HepG2 (cell line): ENCODE data around the gene MCRIP2. TPM values are rescaled to one million over a fixed set of nuclear protein-coding genes. Genes with fewer than 3 reads are reported as not detected.

Experiments used
- ATAC-seq: fragments of 200-7000 bp; cut with Tn5 transposase; 3 replicates; pipeline ENCODE4 v1.9.1; 2020; ENCODE audit warnings: mild to moderate bottlenecking, moderate library complexity
- BruUV-seq: library from RNA; stranded (reverse); fragments of 400-500 nt; replicated peaks from 2 replicates; lab custom pipeline; 2021; lab: Mats Ljungman, UMichigan
- CTCF ChIA-PET: fragments of 300-600 bp; formaldehyde crosslinking; extraction: SDS; loops from one replicate; lab custom pipeline; 2021; ENCODE audit warnings: low total read pairs, inconsistent platforms, low intra/inter-chr PET ratio; lab: Yijun Ruan, JAX
- POLR2A ChIA-PET: fragments of 350-600 bp; sonication (Branson Sonifier 250); formaldehyde crosslinking; loops from one replicate; lab custom pipeline; 2020; ENCODE audit warnings: antibody characterized with exemption, inconsistent platforms; lab: Yijun Ruan, JAX
- DNase-seq: peaks from one replicate; pipeline ENCODE4 v3.0.0-alpha.2; 2015; ENCODE audit warnings: low spot score
- FAIRE-seq: peaks from 3 replicates; lab custom pipeline; 2011; peaks lifted over from hg19 to GRCh38; lab: Jason Lieb, UNC
- H2AFZ ChIP-seq: one replicate; pipeline ENCODE4 v1.6.1; 2011; ENCODE audit warnings: low read length, inconsistent platforms
- H3K27ac ChIP-seq: fragments of 300-600 bp; 3 replicates; pipeline ENCODE4 v1.8.0; 2011; ENCODE audit warnings: mixed run types, mild to moderate bottlenecking, mixed read lengths, low read length, inconsistent platforms; ENCODE audit not compliant: insufficient read depth; ENCODE audit errors: extremely low read length
- H3K27me3 ChIP-seq, 2 experiments: fragments of 200-600 bp in 1 of 2; 2 replicates in 1 of 2; 3 replicates in 1 of 2; pipeline versions ENCODE4 v1.6.0 to v1.8.0; 2011; ENCODE audit warnings: low read length in 2 of 2, mild to moderate bottlenecking in 2 of 2, moderate library complexity in 2 of 2, inconsistent platforms in 1 of 2; ENCODE audit not compliant: insufficient read depth in 2 of 2, control insufficient read depth in 1 of 2
- H3K36me3 ChIP-seq, 2 experiments: fragments of 200-600 bp in 1 of 2; replicated peaks in 1 of 2; 2 replicates in 1 of 2; 3 replicates in 1 of 2; pipeline versions ENCODE4 v1.5.1 to v1.8.0; 2011; ENCODE audit warnings: low read length in 2 of 2, inconsistent platforms in 1 of 2; ENCODE audit not compliant: insufficient read depth in 2 of 2, control insufficient read depth in 1 of 2
- H3K4me1 ChIP-seq: 2 replicates; pipeline ENCODE4 v1.5.1; 2012; ENCODE audit warnings: low read length, inconsistent platforms; ENCODE audit not compliant: insufficient read depth
- H3K4me2 ChIP-seq: 2 replicates; pipeline ENCODE4 v1.6.0; 2011; ENCODE audit warnings: low read depth, low read length, inconsistent platforms
- H3K4me3 ChIP-seq, 3 experiments: fragments of 200-600 bp in 1 of 3; sonication (generic), shearing (Covaris generic) in 1 of 3; replicated peaks in 1 of 3; 2 replicates each; pipeline ENCODE4 v1.5.1; 2011 to 2016; ENCODE audit warnings: low read length in 3 of 3, inconsistent platforms in 2 of 3, low read depth in 2 of 3, mild to moderate bottlenecking in 2 of 3, control low read depth in 1 of 3, mixed read lengths in 1 of 3; ENCODE audit not compliant: insufficient read depth in 1 of 3
- H3K79me2 ChIP-seq: one replicate; pipeline ENCODE4 v1.6.1; 2011; ENCODE audit warnings: low read length, inconsistent platforms; ENCODE audit not compliant: insufficient read depth
- H3K9ac ChIP-seq: 2 replicates; pipeline ENCODE4 v1.6.0; 2011; ENCODE audit warnings: mild to moderate bottlenecking, low read depth, low read length, inconsistent platforms; ENCODE audit not compliant: insufficient read depth
- H3K9me3 ChIP-seq: 2 replicates; pipeline ENCODE4 v1.5.1; 2012; ENCODE audit warnings: mild to moderate bottlenecking, low read length
- H4K20me1 ChIP-seq: 2 replicates; pipeline ENCODE4 v1.6.0; 2011; ENCODE audit warnings: inconsistent platforms, mild to moderate bottlenecking, low read length, moderate library complexity; ENCODE audit not compliant: insufficient read depth
- AGO1 ChIP-seq: fragments of 200-400 bp; formaldehyde crosslinking; IDR thresholded peaks from 2 replicates; pipeline ENCODE4 v1.6.1; 2017; ENCODE audit warnings: mild to moderate bottlenecking, low read depth, low read length, moderate library complexity; ENCODE audit not compliant: poor library complexity, severe bottlenecking
- CBX1 ChIP-seq: IDR thresholded peaks from one replicate; pipeline ENCODE4 v1.6.1; 2016; ENCODE audit warnings: antibody characterized with exemption, low read depth
- CREBL2 ChIP-seq: sonication (generic); formaldehyde crosslinking; IDR thresholded peaks from 2 replicates; pipeline ENCODE4 v1.8.1; 2023; ENCODE audit warnings: missing genetic modification reagents, mild to moderate bottlenecking, borderline replicate concordance
- EED ChIP-seq: sonication (generic); formaldehyde crosslinking; IDR thresholded peaks from 2 replicates; pipeline ENCODE4 v1.5.0; 2020; ENCODE audit warnings: mild to moderate bottlenecking, missing genetic modification reagents
- HIVEP1 ChIP-seq: sonication (generic); formaldehyde crosslinking; IDR thresholded peaks from 2 replicates; pipeline ENCODE4 v1.4.0; 2020; ENCODE audit warnings: mild to moderate bottlenecking, missing genetic modification reagents
- HNF4G ChIP-seq, 2 experiments: sonication (generic) in 1 of 2; formaldehyde crosslinking in 1 of 2; IDR thresholded peaks; 2 replicates each; pipeline versions ENCODE4 v1.4.0 to v1.6.1; 2011 to 2020; ENCODE audit warnings: borderline replicate concordance in 2 of 2, low read depth in 2 of 2, mild to moderate bottlenecking in 2 of 2, low read length in 1 of 2, missing genetic modification reagents in 1 of 2, moderate library complexity in 1 of 2
- HOXD1 ChIP-seq: sonication (generic); formaldehyde crosslinking; IDR thresholded peaks from 2 replicates; pipeline ENCODE4 v1.5.0; 2020; ENCODE audit warnings: missing genetic modification reagents
- MAX ChIP-seq: IDR thresholded peaks from 2 replicates; pipeline ENCODE4 v1.6.1; 2012; ENCODE audit warnings: inconsistent platforms
- NFIB ChIP-seq: sonication (generic); formaldehyde crosslinking; IDR thresholded peaks from 2 replicates; pipeline ENCODE4 v1.9.0; 2021; ENCODE audit warnings: missing genetic modification reagents, mild to moderate bottlenecking, borderline replicate concordance
- NRL ChIP-seq: sonication (generic); formaldehyde crosslinking; IDR thresholded peaks from 2 replicates; pipeline ENCODE4 v1.5.0; 2020; ENCODE audit warnings: missing genetic modification reagents, mild to moderate bottlenecking, moderate library complexity, borderline replicate concordance
- PCBP1 ChIP-seq: fragments of 200-400 bp; formaldehyde crosslinking; IDR thresholded peaks from 2 replicates; pipeline ENCODE4 v1.6.1; 2017; ENCODE audit warnings: mild to moderate bottlenecking, low read depth, low read length, borderline replicate concordance
- PRMT3 ChIP-seq: sonication (generic); formaldehyde crosslinking; IDR thresholded peaks from 2 replicates; pipeline ENCODE4 v1.8.1; 2022; ENCODE audit warnings: low read depth, mild to moderate bottlenecking, moderate library complexity, missing genetic modification reagents, borderline replicate concordance
- RFXAP ChIP-seq: sonication (generic); formaldehyde crosslinking; IDR thresholded peaks from 2 replicates; pipeline ENCODE4 v1.4.0; 2020; ENCODE audit warnings: missing genetic modification reagents, borderline replicate concordance
- TFDP2 ChIP-seq: sonication (generic); formaldehyde crosslinking; IDR thresholded peaks from 2 replicates; pipeline ENCODE4 v1.4.0; 2020; ENCODE audit warnings: missing genetic modification reagents
- ZFX ChIP-seq: sonication (generic); formaldehyde crosslinking; IDR thresholded peaks from 2 replicates; pipeline ENCODE4 v1.4.0; 2020; ENCODE audit warnings: mild to moderate bottlenecking, low read depth, missing genetic modification reagents, moderate library complexity
- ZNF225 ChIP-seq: sonication (generic); formaldehyde crosslinking; IDR thresholded peaks from 2 replicates; pipeline ENCODE4 v1.4.0; 2020; ENCODE audit warnings: mild to moderate bottlenecking, missing genetic modification reagents
- ZNF253 ChIP-seq: sonication (generic); formaldehyde crosslinking; IDR thresholded peaks from 2 replicates; pipeline ENCODE4 v1.8.0; 2022; ENCODE audit warnings: mild to moderate bottlenecking, missing genetic modification reagents, borderline replicate concordance
- ZNF576 ChIP-seq: sonication (generic); formaldehyde crosslinking; IDR thresholded peaks from 2 replicates; pipeline ENCODE4 v1.4.0; 2020; ENCODE audit warnings: mild to moderate bottlenecking, missing genetic modification reagents
- ZNF709 ChIP-seq: sonication (generic); formaldehyde crosslinking; IDR thresholded peaks from 2 replicates; pipeline ENCODE4 v1.5.0; 2020; ENCODE audit warnings: mild to moderate bottlenecking, missing genetic modification reagents
- ZSCAN30 ChIP-seq: sonication (generic); formaldehyde crosslinking; IDR thresholded peaks from 2 replicates; pipeline ENCODE4 v1.5.0; 2020; ENCODE audit warnings: mild to moderate bottlenecking, missing genetic modification reagents
- ZZZ3 ChIP-seq: sonication (generic); formaldehyde crosslinking; IDR thresholded peaks from 2 replicates; pipeline ENCODE4 v1.4.0; 2020; ENCODE audit warnings: missing genetic modification reagents, mild to moderate bottlenecking, borderline replicate concordance
- WGBS: methylation state at CpG from one replicate; pipeline ENCODE4 v1.1.6; 2017; ENCODE audit warnings: low lambda C conversion rate; 5-methylcytosine and 5-hydroxymethylcytosine counted together
- in situ Hi-C: cut with HindIII; loops from 2 replicates; pipeline ENCODE4 v1.10.0; 2017; ENCODE audit warnings: low pct_unique_long_range_greater_than_20kb; ENCODE audit not compliant: extremely low pct_ligation_motif_present
- intact Hi-C: fragments of 100-400 bp; cut with micrococcal nuclease; formaldehyde crosslinking; loops from one replicate; pipeline ENCODE4 v1.10.0; 2022; ENCODE audit not compliant: unreplicated experiment
- polyA plus RNA-seq, 8 experiments: library from polyadenylated mRNA; depleted of rRNA in 3 of 8; stranded (reverse) in 7 of 8; unstranded in 1 of 8; fragments of >200 nt; fragmentation: Illumina TruSeq in 4 of 8; extraction: Trizol in 4 of 8; gene quantifications; 2 replicates each; pipeline versions ENCODE4 v1.2.1 to v1.2.3, GENCODE V29; 2011 to 2016; ENCODE audit warnings: low read depth in 4 of 8, missing spikeins in 1 of 8, mixed read lengths in 1 of 8; ENCODE audit not compliant: insufficient read depth in 1 of 8
- total RNA-seq, 5 experiments: library from RNA; depleted of rRNA; stranded (reverse); fragments of >200 nt; fragmentation: Illumina TruSeq; extraction: Trizol; gene quantifications; 2 replicates each; pipeline ENCODE4 v1.2.3, GENCODE V29; 2016; ENCODE audit warnings: low read depth in 1 of 5

MCRIP2 gene
- total and polyA plus RNA-seq, 2 of the 13 experiments (the other 11 are each of a cell fraction or from before 2014, with no cell fraction given): 39.6 to 76.7 TPM

GRCh38 chr16:642189-643049 lies 791 bp downstream of the MCRIP2 start (continued):
- TF ChIP-seq ZNF709 (CRISPR knock-in tag) (0 out of 2 replicates have a peak, but pooled peaks have one; percentile 14), ZNF253 (no peak), CREBL2 (CRISPR knock-in tag) (no peak), EED (CRISPR knock-in tag) (no peak), HNF4G (IDR thresholded peaks at IDR 0.05; ENCODE audit: borderline replicate concordance, low read depth, low read length) (no peak), HNF4G (CRISPR knock-in tag; IDR thresholded peaks at IDR 0.05; ENCODE audit: borderline replicate concordance, low read depth) (0 out of 2 replicates have a peak, but pooled peaks have one; percentile 24), ZZZ3 (CRISPR knock-in tag) (no peak), AGO1 (no peak), ZSCAN30 (no peak; the same call in 1 of the 2 replicates), ZFX (CRISPR knock-in tag) (peak; percentile 87), RFXAP (peak; percentile 26; the same call in 1 of the 2 replicates)

- no TSS peak for BruUV-seq
- no peak for DNase-seq
- WGBS: 0% methylated on average over 1 of the region's 13 CpGs
- peaks cover 69% of the 10 kb centered on the region for H3K4me1 ChIP-seq
- peak overlapping the region; percentile 94 for H3K27ac ChIP-seq
- intact Hi-C loops: loop anchor here (10.0 kb wide), 1 partner anchor 58 kb away; no protein-coding TSS in a partner anchor
- no peaks in the 10 kb centered on the region for H3K9me3 ChIP-seq
- H3K4me2 ChIP-seq: peak overlapping the region; percentile 98
- in situ Hi-C loops: no loop called here
- no peaks in the 10 kb centered on the region for H3K27me3 ChIP-seq
- no peak overlapping the region for H2AFZ ChIP-seq
- H3K9ac ChIP-seq: peak overlapping the region; percentile 94
- peaks cover 4% of the 10 kb centered on the region; the same call in 1 of the 2 replicates for H4K20me1 ChIP-seq
- ChIA-PET CTCF (no interaction called here), POLR2A (interaction anchor here (1.0 to 2.0 kb wide), 6 partner anchors 9 to 64 kb away, joined by 3 to 7 read pairs (median 4); partner anchors contain the start of genes RHBDL1 and STUB1)
- ATAC-seq: no peak
- H3K4me3 ChIP-seq: peak overlapping the region; percentile 59 to 89 (median 82)
- FAIRE-seq: no peak
- H3K79me2 ChIP-seq: peaks cover 27% of the 10 kb centered on the region
- no peaks in the 10 kb centered on the region for H3K36me3 ChIP-seq
- TF ChIP-seq ZNF576 (CRISPR knock-in tag): no peak
- no peak for TF ChIP-seq ZZZ3 (CRISPR knock-in tag)
- TF ChIP-seq HIVEP1: no peak
- no peak for TF ChIP-seq NRL (CRISPR knock-in tag)
- TF ChIP-seq TFDP2 (CRISPR knock-in tag): no peak
- no peak for TF ChIP-seq CBX1
- 0 out of 2 replicates have a peak, but pooled peaks have one; percentile 17 for TF ChIP-seq PCBP1
- 0 out of 2 replicates have a peak, but pooled peaks have one; percentile 19 for TF ChIP-seq MAX
- TF ChIP-seq HOXD1 (CRISPR knock-in tag): no peak
- TF ChIP-seq PRMT3 (CRISPR knock-in tag): no peak
- no peak for TF ChIP-seq NFIB
- peak; percentile 50; the same call in 1 of the 2 replicates for TF ChIP-seq ZNF225 (CRISPR knock-in tag)
These were observed 1.4 kb downstream of the MCRIP2 start for GRCh38 chr16:643050-643368.
